ENCODE measurements around the gene CLDN18.

Gene CLDN18

DNA sequence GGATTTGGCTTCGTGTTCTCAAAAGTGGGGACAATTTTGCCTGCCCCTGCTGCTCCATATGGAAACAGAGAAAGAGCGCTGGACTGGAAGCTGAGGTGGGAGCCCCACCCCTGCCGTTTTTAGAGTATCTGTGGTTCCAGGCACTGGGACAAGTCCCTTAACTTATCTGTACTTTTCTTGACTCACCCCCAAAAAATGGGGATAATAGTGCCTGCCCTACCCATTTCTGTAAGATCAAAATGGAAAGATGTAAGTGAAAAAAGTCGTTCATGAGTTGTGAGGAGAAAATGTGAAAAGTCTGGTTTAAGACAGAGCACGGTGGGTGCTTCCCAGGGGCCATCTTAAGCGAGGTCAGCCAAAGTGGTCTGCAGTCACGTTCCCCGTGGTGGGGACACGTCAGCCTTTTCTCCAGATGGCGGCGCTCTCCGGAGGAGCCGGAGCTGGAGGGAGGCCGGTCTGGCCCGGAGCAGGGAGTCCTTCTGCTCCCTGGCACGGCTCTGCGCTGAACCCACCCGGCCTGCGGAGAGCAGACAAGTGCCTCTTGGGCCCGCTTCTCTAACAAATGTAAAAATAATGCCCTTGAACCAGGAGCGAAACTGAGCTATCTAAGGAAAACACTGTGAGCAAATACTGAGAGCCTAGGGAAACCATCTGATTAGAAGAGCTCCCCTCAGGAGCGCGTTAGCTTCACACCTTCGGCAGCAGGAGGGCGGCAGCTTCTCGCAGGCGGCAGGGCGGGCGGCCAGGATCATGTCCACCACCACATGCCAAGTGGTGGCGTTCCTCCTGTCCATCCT, at the start of gene CLDN18:
TSS of gene CLDN18 (plus strand) at position 690 of the 797 bp plus-strand sequence. CDS start at position 751, 61 bp downstream.
- no peak for DNase-seq

DNA sequence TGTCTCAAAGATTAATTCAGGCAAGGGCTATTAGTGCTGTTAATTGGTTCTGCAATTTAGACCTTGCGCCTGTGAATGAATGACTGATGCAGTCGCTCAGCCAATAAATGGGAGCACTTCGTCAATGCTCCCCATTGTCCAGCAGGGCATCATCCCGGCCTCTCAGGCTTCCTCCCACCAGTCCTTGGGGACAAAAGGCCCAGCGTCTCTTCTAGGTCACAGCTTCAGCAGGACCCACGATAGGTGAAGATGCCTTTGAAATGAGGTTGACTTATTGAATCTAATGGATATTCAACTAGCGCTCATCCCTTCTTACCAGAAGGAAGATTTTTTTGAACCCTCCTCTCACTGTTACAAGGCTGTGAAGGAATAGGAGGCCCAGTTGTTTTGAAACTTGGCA, 47.7 kb upstream of the CLDN18 start:
- no peak for DNase-seq

DNA sequence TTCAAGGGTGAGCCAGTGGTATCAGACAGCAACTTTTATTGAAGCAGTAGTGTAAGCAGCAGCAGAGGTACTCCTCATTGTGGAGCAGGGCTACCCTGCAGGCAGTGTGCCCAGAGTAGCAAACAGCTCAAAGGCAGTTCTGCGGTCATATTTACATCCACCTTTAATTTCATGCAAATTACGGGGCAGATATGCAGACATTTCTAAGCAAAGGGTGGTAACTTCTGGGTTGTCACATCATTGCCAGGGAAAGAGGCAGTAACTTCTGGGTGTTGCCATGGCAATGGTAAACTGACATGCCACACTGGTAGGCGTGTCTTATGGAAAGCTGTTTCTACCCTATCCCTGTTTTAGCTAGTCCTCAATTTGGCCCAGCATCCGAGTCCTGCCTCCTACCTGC, 46.5 kb upstream of the CLDN18 start:
- no peak for DNase-seq

DNA sequence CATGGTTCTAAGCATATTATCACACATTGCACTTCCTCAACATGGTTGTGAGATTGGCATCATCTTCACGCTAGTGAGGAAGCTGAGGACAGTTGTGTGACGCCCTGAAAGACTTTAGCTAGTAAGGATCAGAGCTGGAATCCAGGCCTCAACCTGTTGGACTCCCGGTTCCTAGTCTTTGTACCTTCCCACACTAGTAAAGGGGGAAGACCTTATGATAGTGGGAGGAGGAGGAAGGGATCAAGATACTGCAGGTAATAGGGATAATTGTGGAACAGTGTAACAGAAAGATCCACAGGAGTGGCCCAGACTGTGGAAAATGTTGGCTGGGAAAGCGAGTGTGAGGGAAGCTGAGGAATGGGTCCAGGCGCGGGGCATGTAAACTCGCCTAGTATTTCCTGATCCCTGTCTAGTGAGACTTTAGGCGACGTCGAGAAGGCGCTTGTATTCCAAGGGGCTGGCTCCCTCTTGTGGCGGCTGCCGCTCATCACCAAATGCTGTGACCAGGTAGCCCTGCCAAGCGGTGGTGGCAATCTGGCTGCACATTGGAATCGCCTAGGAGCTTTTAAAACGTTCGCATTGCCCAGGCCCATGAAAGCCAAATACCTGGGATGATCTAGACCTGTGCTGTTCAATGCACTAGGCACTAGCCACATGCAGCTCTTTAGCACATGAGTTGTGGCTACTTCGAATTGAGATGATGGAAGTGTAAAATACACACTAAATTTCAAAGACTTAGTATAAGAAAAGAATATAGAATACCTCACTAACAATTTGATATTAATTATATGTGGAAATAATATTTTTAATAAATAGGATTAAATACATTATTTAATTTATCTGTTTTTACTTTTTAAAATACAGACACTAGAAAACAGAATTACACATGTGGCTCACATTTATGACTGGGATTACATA, 38.8 kb upstream of the CLDN18 start:
- peak; percentile 81 for DNase-seq

DNA sequence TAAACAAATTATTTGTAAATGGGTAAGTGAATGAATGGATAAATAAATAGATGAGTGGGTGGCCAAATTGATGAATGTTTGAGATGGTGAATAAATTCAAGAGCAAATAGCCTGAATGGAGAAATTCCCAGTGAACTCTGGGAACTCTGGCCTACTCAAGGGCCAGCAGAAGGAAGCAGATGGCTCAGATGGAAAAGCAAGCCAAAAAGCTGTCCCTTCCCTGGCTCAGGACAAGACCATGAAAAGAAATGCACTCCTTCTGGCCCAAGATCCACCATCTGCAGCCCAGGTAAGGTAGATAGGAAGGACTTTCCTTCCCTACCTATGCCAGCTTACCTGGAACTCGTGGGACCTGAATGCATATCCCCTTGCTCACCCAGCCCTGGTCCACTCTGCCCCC, 37.6 kb upstream of the CLDN18 start:
- no peak for DNase-seq

DNA sequence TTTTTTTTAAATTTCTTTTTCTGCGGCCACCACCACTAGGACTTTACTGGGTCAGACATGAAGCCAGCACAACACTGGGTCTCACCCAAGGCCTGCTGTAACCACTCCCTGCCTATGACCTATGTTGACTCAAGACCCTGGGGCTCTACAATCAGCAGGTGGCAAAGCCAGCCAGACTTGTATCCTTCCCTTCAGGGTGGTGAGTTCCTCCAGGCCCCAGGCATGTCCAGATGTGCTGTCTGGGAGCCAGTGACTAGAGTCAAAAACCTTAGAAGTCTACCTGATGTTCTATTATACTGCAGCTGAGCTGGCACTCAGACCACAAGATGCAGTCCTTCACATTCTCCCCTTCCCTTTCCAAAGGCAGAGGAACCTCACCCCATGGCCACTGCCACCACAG, 31.6 kb upstream of the CLDN18 start:
- DNase-seq = no peak

DNA sequence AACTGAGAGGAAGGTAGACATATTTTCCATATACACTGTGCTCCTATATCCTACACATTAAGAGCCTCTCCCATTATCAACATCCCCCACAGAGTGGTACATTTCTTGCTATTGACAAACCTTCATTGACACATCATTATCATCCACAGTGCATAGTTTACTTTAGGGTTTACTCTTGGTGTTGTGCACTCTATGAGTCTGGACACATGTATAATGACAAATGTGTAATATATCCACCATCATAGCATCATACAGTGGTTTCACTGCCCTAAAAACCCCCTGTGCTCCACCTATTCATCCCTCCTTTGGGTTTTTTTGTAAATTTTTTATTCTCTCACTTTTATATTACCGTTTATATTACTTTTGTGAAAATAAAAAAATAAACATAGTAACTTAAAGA, 22.2 kb upstream of the CLDN18 start:
- DNase-seq = no peak

DNA sequence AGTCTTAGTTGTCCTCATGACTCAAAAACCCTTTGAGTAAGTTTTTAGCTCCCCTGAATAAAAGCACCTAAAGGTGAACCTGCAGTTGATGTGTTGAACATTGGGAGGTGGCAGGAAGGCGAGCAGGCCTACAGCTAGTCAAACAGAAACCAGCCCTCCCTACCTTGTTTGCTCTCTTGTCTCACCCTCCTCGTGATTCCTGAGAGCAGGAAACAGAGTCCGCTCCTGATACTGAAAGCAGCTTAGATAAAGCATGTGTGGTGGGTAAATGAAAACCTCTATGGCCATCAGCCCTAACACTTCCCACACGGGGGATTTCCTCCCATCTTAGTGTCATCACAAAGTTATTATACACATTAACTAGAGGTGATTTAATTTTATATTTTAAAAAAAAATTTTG, 21.8 kb upstream of the CLDN18 start:
- DNase-seq = no peak

DNA sequence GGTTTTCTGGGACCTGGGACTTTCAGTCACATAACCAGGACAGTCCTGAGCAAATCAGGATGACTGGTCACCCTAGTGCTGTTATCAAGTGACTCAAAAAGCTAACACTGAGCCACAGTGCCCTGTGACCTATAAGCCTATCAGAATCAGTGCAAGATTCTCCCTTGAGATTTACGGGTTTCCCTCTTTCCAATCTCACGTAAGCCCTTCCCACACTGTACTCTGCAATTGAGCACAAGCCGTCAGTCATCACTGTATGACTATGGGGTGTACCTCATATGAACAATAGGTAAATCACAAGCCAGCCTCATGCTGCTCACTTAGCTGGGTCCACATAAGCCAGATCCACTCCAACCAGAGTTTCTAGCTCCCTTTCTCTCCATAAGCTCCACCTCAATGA, 21.0 kb upstream of the CLDN18 start:
- DNase-seq = no peak

DNA sequence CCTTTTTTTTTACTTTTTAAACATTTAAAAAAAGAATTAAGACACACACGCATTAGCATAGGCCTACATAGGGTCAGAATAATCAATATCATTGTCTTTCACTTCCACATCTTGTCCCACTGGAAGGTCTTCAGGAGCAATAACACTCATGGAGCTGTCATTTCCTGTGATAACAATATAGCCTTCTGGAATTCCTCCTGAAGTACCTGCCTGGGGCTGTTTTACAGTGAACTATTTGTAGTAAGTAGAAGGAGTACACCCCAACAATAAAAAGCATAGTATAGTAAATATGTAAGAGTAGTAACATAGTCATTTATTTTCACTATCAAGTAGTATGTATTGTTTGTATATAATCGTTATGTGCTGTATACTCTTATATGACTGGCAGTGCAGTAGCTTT, 19.5 kb upstream of the CLDN18 start:
- no peak for DNase-seq

DNA sequence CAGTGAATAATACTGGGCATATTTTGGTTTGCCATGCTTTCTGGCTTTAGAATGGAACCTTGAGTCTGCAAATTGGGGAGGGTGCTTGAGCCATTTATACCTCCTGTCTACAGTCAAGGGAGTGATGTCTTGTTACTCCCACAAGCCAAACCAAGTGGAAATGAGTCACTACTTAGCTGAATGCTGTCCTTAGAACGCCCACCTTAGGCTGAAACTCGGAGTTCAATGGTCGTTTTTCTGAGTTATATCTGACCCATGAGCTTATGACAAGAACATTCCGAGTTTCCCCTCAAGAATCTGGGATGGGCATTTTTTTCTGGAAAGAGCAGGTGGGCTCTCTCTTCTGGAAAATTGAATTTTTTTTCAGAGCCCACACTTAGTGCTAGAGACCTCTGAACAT, 17.4 kb upstream of the CLDN18 start:
- no peak for DNase-seq

DNA sequence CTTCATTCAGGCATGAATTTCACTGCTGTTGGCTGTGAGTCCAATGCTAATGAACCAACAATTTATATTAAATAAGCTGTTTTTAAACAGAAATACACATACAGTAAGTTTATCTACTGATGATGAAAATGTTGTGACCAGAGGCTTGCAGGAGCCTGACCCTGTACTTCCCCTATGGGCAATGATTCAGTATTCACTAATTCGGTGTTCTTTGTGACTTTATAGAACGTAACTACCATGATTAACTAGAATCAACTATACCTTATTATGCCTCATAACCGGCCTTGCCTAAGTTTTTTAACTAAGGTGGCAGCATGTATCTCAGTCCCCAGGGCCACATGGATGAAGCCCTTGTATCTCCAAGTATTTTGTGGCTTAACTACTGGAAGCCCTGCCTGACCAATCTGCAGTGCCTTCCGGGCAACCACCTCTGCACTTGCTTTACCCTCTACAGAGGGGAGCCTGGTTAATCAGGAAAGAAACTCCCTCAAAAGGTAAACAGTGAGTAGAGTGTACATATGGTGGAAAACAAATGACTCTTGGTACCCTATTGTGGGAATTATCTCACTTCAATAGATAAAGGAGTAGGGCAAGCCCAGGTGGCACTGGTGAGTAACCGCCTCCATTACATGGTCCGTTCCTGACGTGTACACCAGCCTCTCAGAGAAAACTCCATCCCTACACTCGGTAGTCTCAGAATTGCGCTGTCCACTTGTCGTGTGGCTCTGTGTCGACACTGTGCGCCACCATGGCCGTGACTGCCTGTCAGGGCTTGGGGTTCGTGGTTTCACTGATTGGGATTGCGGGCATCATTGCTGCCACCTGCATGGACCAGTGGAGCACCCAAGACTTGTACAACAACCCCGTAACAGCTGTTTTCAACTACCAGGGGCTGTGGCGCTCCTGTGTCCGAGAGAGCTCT, 11.6 kb upstream of the CLDN18 start:
- DNase-seq = no peak

DNA sequence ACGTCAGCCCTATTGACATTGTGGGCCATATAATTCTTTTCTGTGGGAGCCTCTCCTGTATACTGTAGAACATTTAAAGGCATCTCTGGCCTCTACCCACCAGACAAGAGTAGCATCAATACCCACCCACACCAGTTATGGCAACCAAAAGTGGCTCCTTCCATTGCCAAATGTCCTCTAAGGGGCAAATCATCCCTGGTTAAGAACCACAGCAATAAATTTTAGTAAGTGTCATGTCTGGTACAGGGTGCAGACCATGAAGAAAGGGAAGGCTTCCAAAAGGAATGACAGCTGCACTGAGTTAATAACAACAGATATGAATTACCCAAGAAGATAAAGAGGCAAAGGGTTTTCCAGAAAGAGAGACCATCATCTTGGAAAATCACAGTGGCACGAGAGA, 6.9 kb upstream of the CLDN18 start:
- no peak for DNase-seq

DNA sequence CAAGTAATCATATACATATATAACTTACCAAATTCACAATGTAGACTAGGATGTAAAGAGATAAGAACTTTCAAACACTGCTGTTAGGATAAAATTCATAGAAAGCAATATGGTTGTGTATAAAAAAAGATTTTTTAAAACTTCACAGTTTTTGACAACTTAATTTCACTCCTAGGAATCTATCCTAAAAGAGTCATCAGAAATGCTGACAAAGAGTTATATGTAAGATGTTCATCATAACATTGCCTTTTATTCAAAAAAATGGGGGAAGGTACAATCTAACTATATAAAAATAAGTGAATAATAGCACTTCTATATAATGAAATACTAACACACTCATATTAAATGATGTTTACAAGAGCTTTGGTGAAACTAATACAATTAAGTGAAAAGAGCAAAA, 4.3 kb upstream of the CLDN18 start:
- DNase-seq = no peak

DNA sequence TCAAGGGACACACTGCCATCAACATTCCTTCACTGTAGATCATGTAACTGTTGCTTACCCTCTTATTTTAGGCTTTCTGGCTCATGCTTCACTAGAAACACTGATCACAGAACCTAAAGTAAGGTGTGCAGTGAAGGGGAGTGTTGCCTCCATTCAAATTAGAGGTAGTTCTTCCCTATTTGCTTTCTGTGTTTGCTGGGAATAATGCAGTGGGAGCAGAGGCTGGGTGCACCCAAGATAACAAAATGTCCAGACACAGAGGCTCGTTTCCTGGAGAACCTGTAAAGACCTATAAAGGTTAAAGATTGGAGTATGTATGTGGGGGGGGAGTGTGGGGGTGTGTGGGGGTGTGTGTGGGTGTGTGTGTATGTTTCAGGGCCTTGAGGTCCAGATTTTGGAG, 2.1 kb upstream of the CLDN18 start:
- DNase-seq = no peak

DNA sequence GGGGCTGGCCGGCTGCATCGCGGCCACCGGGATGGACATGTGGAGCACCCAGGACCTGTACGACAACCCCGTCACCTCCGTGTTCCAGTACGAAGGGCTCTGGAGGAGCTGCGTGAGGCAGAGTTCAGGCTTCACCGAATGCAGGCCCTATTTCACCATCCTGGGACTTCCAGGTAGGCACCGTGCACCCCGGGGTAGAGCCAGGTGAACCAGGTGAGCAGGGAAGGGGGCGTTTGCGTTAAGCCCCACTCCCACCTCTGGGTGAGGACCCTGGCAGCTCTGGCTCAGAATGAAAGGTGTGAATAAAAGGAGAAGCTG, 267 bp downstream of the CLDN18 start:
- no peak for DNase-seq

DNA sequence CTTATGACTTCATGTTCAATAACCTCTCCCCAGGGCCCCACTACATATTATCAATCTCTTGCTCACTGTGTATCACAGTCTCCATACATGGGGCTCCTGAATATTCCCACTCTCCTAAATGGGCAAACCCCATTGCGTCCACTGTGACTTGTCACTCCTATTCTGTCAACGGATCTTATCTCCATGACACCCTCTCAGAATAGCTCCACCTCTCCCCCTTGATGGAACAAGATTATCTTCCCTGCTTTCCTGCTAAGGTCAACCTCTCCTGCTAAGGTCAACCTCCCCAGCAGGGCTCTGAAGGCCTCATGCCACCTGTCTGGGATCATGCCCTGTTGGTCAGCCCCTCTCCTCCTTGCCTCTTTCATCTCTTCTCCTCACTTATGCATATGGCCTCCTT, 1.8 kb downstream of the CLDN18 start:
- no peak for DNase-seq

DNA sequence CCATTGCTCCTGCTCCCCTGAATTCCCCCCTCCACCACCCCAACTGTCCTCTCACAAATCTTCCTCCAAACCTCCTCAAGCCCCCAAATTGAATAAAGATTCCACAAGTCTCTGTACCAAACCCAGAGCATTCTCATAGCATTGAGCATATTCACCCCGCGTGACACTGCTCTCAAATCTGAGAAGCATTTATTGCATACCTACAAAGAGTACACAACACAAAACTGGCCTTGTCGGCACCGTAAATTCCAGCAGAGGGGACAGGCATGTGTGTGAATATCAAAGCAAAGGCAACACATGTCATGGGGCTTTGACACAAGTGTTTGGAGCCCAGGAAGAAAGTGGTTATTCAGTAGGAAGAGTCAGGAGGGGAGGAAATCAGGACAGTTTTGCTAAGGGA, 2.6 kb downstream of the CLDN18 start:
- no peak for DNase-seq

DNA sequence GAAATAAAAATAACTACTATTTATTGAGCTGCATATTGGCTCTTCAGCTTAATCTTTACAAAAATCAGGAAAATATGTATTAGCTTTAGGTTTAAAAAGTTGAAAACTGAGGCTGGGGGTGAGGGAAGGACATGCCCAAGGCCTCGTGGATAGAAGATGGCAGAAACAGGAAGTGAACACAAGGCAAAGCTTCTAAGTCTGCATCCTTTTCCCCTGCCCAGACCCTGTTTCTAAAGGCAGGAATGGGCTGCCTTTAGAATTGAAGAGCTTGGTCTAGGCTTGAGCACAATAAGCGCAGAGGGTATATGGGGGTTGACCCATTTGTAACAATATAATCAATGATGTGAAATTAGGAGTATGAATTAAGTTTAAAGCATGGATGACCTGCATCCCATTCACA, 6.1 kb downstream of the CLDN18 start:
- no peak for DNase-seq

DNA sequence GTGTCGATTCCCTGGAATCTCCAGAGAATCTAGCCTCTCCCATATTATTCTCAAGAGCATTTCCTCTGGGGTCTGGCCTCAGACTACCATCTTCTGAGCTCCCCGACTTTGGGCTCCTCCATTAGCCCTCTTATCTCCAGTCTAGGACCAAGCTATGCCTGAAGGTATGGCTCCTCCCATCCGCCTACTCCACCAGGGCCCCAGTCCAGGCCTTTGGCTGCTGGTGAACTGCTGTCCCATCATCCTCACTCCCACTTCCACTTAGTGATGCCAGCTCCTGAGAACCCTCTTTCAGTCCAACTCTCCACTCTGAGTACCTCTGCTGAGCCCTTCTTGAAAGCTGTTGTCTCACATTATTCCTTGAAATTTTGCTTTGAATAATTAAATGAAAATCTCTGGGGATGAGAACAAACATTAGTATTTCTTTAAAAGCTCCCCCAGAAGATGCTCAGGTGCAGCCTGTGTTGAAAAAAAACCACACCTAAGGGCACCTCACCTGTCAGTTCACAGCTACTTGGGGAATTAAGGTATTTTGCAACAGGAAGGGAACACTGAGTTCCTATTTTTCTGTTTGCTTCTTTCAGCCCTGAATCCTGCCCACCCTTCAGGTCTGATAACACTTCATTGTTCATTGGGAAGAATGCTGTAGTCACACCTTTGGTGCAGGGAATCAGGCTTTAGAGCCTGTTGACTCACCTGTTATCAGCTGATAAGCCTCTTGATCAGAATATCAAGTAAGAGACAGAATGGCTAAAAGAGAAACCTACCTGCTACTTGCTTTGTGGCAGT, 9.5 kb downstream of the CLDN18 start:
- DNase-seq = no peak

DNA sequence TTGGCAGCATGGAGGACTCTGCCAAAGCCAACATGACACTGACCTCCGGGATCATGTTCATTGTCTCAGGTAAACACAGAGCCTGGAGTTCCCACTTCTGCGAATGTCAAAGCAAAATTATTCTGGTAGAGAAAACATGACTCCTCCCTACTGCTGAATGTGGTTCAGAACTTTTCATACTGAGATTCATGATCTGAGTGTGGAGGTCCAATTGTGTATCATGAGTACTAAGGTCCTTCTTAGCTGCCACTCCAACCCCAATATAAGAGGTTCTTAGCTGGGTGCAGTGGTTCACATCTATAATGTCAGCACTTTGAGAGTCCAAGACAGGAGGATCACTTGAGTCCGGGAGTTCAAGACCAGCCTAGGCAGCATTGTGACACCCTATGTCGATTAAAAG, 13.8 kb downstream of the CLDN18 start:
- no peak for DNase-seq

DNA sequence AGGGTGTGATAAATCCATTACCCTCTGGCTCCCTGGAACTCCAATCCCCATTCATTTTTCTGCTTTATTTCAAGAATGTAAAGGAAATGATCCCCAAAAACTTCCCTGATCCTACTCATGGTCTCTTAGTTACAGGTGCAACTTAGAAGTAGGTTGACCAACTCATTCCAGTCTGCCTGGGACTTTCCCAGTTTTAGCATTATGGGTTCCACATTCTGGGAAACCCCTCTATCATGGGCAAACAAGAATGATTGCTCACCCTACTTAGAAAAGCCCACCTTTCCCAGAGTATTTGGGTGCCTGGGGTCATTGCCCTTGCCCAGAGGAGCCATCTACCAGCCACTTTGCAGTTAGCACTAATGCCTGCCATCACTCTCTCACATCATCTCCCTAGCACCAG, 15.6 kb downstream of the CLDN18 start:
- no peak for DNase-seq

DNA sequence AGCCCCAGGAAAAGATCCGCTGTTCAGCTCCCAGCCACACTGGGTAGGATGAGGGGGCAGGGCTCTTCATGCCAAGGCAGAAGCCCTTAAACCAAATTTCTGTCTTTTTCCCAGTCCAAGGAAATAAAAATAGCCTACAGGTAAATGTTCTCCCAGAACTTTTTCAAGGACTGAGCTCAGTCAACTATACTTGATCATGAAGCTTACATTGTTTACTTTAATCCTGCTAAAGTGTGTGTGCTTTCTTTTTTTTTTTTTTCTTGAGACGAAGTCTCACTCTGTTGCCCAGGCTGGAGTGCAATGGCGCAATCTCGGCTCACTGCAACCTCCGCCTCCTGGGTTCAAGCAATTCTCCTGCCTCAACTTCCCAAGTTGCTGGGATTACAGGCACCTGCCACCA, 17.9 kb downstream of the CLDN18 start:
- no peak for DNase-seq

Data from NCI-H2107 (cell line).